PFSK-1 (cell line): ENCODE measurements around the gene VSIG10L.

Experiments
- FOXP2 ChIP-seq: optimal IDR thresholded peaks from 2 replicates; pipeline ENCODE3; 2011; ENCODE audit warnings: borderline replicate concordance, control low read depth, inconsistent platforms; ENCODE audit not compliant: insufficient read depth; ENCODE audit errors: extremely low read length, extremely low read depth
- POLR2AphosphoS5 ChIP-seq: IDR thresholded peaks from 2 replicates; pipeline ENCODE4 v1.6.1; 2012; ENCODE audit warnings: low read depth, mild to moderate bottlenecking, control low read depth, low read length, moderate library complexity
- SIN3A ChIP-seq: IDR thresholded peaks from 2 replicates; pipeline ENCODE4 v1.6.1; 2012; ENCODE audit warnings: mild to moderate bottlenecking, low read length, moderate library complexity, borderline replicate concordance; ENCODE audit not compliant: insufficient read depth
- TAF1 ChIP-seq: IDR thresholded peaks from 2 replicates; pipeline ENCODE4 v1.6.1; 2012; ENCODE audit warnings: low read length, control low read depth, borderline replicate concordance; ENCODE audit not compliant: insufficient read depth
- TF ChIP-seq, protein P1 (sequence below), 2 experiments: IDR thresholded peaks; 2 replicates each; pipeline versions ENCODE4 v1.6.1 to v1.8.0; 2011 to 2012; ENCODE audit warnings: low read depth in 2 of 2, low read length in 2 of 2, control low read depth in 1 of 2, inconsistent platforms in 1 of 2, mild to moderate bottlenecking in 1 of 2, moderate library complexity in 1 of 2; ENCODE audit not compliant: insufficient read depth in 1 of 2

The VSIG10L gene

DNA sequence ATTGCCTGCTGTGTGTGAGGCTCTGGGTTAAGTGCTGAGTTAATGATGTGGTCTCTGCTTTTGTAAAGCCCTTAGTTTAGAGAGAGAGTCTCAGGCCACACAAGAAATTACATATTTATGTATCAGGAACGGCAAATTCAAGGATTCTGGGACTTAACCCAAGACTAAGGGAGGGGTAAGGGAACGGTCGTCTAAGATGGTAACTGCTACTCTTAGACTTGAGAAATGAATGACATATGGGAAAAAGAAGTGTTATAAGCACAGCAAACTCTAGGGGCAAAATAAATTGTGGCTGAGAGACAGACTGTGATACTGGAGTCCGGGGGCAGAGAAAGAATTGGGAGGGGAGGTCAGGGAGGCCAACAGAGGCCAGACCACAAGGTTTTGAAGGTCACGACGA is 10.2 kb downstream of the VSIG10L start:
- TF ChIP-seq FOXP2 (no peak), TAF1 (no peak)
- TF ChIP-seq, protein P1, sequence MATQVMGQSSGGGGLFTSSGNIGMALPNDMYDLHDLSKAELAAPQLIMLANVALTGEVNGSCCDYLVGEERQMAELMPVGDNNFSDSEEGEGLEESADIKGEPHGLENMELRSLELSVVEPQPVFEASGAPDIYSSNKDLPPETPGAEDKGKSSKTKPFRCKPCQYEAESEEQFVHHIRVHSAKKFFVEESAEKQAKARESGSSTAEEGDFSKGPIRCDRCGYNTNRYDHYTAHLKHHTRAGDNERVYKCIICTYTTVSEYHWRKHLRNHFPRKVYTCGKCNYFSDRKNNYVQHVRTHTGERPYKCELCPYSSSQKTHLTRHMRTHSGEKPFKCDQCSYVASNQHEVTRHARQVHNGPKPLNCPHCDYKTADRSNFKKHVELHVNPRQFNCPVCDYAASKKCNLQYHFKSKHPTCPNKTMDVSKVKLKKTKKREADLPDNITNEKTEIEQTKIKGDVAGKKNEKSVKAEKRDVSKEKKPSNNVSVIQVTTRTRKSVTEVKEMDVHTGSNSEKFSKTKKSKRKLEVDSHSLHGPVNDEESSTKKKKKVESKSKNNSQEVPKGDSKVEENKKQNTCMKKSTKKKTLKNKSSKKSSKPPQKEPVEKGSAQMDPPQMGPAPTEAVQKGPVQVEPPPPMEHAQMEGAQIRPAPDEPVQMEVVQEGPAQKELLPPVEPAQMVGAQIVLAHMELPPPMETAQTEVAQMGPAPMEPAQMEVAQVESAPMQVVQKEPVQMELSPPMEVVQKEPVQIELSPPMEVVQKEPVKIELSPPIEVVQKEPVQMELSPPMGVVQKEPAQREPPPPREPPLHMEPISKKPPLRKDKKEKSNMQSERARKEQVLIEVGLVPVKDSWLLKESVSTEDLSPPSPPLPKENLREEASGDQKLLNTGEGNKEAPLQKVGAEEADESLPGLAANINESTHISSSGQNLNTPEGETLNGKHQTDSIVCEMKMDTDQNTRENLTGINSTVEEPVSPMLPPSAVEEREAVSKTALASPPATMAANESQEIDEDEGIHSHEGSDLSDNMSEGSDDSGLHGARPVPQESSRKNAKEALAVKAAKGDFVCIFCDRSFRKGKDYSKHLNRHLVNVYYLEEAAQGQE (IDR thresholded peaks at IDR 0.05; ENCODE audit: insufficient read depth in 1 of 2, low read depth in 2 of 2, low read length in 2 of 2) = no peak

- TF ChIP-seq POLR2AphosphoS5 = no peak
- TF ChIP-seq FOXP2 = no peak
- TF ChIP-seq, protein P1 (IDR thresholded peaks at IDR 0.05; ENCODE audit: insufficient read depth in 1 of 2, low read depth in 2 of 2, low read length in 2 of 2) = no peak
- TF ChIP-seq TAF1 = no peak
- TF ChIP-seq SIN3A = no peak
Measured at GRCh38 chr19:51331193-51331592, 10.7 kb downstream of the VSIG10L start.

- TF ChIP-seq, protein P1 (IDR thresholded peaks at IDR 0.05; ENCODE audit: insufficient read depth in 1 of 2, low read depth in 2 of 2, low read length in 2 of 2) = no peak
- TF ChIP-seq FOXP2 (no peak), SIN3A (no peak), POLR2AphosphoS5 (no peak), TAF1 (no peak)
Measured at GRCh38 chr19:51330366-51330765, 11.6 kb downstream of the VSIG10L start.

DNA sequence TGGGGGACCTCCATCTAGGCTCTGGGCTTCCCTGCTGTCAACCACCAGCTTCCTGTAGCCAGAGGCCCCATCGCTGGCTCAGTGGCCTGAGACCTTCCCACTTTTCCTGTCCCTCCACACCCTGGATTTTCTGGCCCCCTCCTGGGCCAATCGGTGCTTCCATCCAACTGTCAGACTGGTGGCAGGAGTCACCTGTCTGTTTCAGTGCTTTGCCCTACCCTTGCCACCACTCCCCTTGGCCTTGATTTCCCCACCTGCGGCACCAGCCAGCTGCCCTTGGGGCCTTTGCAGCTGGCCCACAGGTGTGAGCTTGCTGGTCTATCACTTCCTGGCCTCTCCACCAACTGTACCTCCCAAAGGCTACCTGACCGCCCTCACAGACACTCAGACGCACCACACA is 12.5 kb downstream of the VSIG10L start:
- no peak for TF ChIP-seq TAF1
- TF ChIP-seq, protein P1 (IDR thresholded peaks at IDR 0.05; ENCODE audit: insufficient read depth in 1 of 2, low read depth in 2 of 2, low read length in 2 of 2) = no peak
- TF ChIP-seq POLR2AphosphoS5 = no peak
- TF ChIP-seq SIN3A = no peak
- TF ChIP-seq FOXP2 = no peak
